IPS-18c (cell line): ENCODE results near the gene ID3.

ENCODE experiments used
- H3K4me3 ChIP-seq: 2 replicates; pipeline ENCODE4 v1.7.0; 2013; ENCODE audit warnings: low read depth, mild to moderate bottlenecking, low read length, moderate library complexity; ENCODE audit not compliant: insufficient read depth
- H3K9me3 ChIP-seq: one replicate; pipeline ENCODE4 v1.6.1; 2013; ENCODE audit warnings: mild to moderate bottlenecking, low read length, moderate library complexity; ENCODE audit not compliant: control insufficient read depth, insufficient read depth

ID3 gene

GRCh38 chr1:23559136-23559984 is at the start of gene ID3:
TSS of gene ID3 (minus strand) at chr1:23559501. CDS start at chr1:23559426, 75 bp downstream.
- H3K9me3 ChIP-seq, result no peaks in the 10 kb centered on the region
- H3K4me3 ChIP-seq, result peak within 1 kb of the TSS; percentile 79

- Histone ChIP-seq H3K4me3 (no peak overlapping the region), H3K9me3 (no peaks in the 10 kb centered on the region)
Observed at GRCh38 chr1:23607944-23608343, 48.6 kb upstream of the ID3 start.

- Histone ChIP-seq H3K4me3 (no peak overlapping the region), H3K9me3 (no peaks in the 10 kb centered on the region)
Observed at GRCh38 chr1:23601968-23602876, 42.9 kb upstream of the ID3 start.

GRCh38 chr1:23601135-23601967 is 42.0 kb upstream of the ID3 start:
- Histone ChIP-seq H3K9me3 (no peaks in the 10 kb centered on the region), H3K4me3 (no peak overlapping the region)

- Histone ChIP-seq H3K9me3 (no peaks in the 10 kb centered on the region), H3K4me3 (no peak overlapping the region)
Observed at GRCh38 chr1:23600283-23600682, 41.0 kb upstream of the ID3 start.

- Histone ChIP-seq H3K4me3 (no peak overlapping the region), H3K9me3 (no peaks in the 10 kb centered on the region)
Observed at GRCh38 chr1:23599125-23599524, 39.8 kb upstream of the ID3 start.

GRCh38 chr1:23598424-23598823 is 39.1 kb upstream of the ID3 start:
- Histone ChIP-seq H3K9me3 (no peaks in the 10 kb centered on the region), H3K4me3 (peak overlapping the region; percentile 6; the same call in 1 of the 2 replicates)

GRCh38 chr1:23597635-23598388 is 38.5 kb upstream of the ID3 start:
- H3K9me3 ChIP-seq, result no peaks in the 10 kb centered on the region
- H3K4me3 ChIP-seq, result no peak overlapping the region

- Histone ChIP-seq H3K9me3 (no peaks in the 10 kb centered on the region), H3K4me3 (no peak overlapping the region)
Observed at GRCh38 chr1:23596382-23597358, 37.4 kb upstream of the ID3 start.

GRCh38 chr1:23594927-23595353 is 35.6 kb upstream of the ID3 start:
- Histone ChIP-seq H3K9me3 (no peaks in the 10 kb centered on the region), H3K4me3 (no peak overlapping the region)

GRCh38 chr1:23594149-23594907 is 35.0 kb upstream of the ID3 start:
- Histone ChIP-seq H3K9me3 (no peaks in the 10 kb centered on the region), H3K4me3 (no peak overlapping the region)

GRCh38 chr1:23593556-23594148 is 34.4 kb upstream of the ID3 start:
- Histone ChIP-seq H3K4me3 (no peak overlapping the region; the same call in 1 of the 2 replicates), H3K9me3 (no peaks in the 10 kb centered on the region)

GRCh38 chr1:23593042-23593521 is 33.8 kb upstream of the ID3 start:
- no peak overlapping the region for H3K4me3 ChIP-seq
- no peaks in the 10 kb centered on the region for H3K9me3 ChIP-seq

GRCh38 chr1:23592209-23592892 is 33.0 kb upstream of the ID3 start:
- no peaks in the 10 kb centered on the region for H3K9me3 ChIP-seq
- H3K4me3 ChIP-seq, result no peak overlapping the region
